ENCODE measurements around the gene SLC35A5. TPM values are rescaled to one million over a fixed set of nuclear protein-coding genes. Genes with fewer than 3 reads are reported as not detected.

SLC35A5 gene
- total RNA-seq, 1 experiment from 2014 or later = 19.1 TPM

DNA sequence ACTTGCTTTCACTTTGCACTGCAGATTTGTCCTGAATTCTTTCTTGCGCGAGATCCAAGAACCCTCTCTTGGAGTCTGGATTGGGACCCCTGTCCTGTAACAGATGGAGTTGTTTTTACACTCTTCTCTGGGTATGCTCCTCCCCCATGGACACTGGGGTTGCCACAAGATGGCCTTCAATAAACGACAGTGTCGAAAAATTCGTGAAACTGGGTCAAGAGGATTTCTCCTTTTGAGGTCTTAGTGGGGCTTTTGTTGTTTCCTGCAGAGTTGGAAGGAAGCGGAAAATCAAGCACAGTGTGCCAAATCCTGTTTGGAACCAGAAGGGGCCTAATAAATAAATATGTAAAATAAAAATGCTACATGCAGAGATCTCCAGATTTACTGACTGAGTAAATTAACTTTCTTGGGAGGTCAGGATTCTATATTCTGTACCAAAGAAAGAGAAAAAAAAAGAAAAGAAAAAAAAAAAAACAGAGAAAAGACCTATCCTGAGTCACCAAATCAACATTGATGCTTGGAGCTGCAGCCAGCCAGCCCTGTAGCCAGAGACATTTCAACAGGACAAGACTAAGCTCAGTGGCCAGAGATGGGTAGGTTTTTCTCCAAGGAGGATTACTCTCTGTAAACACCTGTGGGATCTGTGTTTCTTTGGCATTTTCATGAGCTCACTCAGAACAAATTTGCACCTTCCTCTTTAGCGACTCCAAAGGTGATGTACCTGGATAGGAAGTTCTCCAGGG, 54.3 kb downstream of the SLC35A5 start:
- no TSS peak for BruUV-seq (replicated peaks)
- Mint-ChIP-seq H3K36me3 (ENCODE audit: insufficient read depth, unreplicated experiment) (no peaks in the 10 kb centered on the region), H3K27ac (ENCODE audit: unreplicated experiment) (no peak overlapping the region), H3K4me3 (ENCODE audit: unreplicated experiment) (no peak overlapping the region), H3K27me3 (ENCODE audit: insufficient read depth, unreplicated experiment) (no peaks in the 10 kb centered on the region), H3K4me1 (ENCODE audit: low read depth, unreplicated experiment) (no peaks in the 10 kb centered on the region), H3K9me3 (ENCODE audit: unreplicated experiment) (no peaks in the 10 kb centered on the region)
- intact Hi-C loops (cut with micrococcal nuclease; ENCODE audit: unreplicated experiment) = no loop called here
- TF ChIP-seq CTCF (IDR thresholded peaks at IDR 0.05; ENCODE audit: insufficient read depth in 1 of 2, low read depth in 1 of 2, low read length in 1 of 2, severe bottlenecking in 1 of 2, unreplicated experiment in 1 of 2) = no peak
- Histone ChIP-seq H3K27me3 (replicated peaks; ENCODE audit: control insufficient read depth, insufficient read depth, low read length) (no peaks in the 10 kb centered on the region), H3K36me3 (ENCODE audit: control insufficient read depth, insufficient read depth, low read length) (0 out of 2 replicates have a peak, but pooled peaks cover under 1% of the 10 kb centered on the region), H3K9me3 (no peaks in the 10 kb centered on the region), H3K4me1 (no peaks in the 10 kb centered on the region), H3K4me3 (ENCODE audit: low read depth, low read length) (no peak overlapping the region)
- CTCF ChIA-PET = no interaction called here
- POLR2A ChIA-PET = interaction anchor here (0.5 kb wide), 1 partner anchor 375 kb away, joined by 3 read pairs; the partner anchor contains the start of gene GTPBP8
- DNase-seq = no peak

- no peak overlapping the region for H3K27ac Mint-ChIP-seq (ENCODE audit: unreplicated experiment)
- no TSS peak for BruUV-seq (replicated peaks)
- POLR2A ChIA-PET = no interaction called here
Measured at GRCh38 chr3:112617285-112617684, 55.4 kb downstream of the SLC35A5 start.

GRCh38 chr3:112619295-112619694, 57.5 kb downstream of the SLC35A5 start:
- H3K4me3 ChIP-seq (ENCODE audit: low read depth, low read length) = no peak overlapping the region
- intact Hi-C loops (cut with micrococcal nuclease; ENCODE audit: unreplicated experiment) = no loop called here
- H3K36me3 ChIP-seq (ENCODE audit: control insufficient read depth, insufficient read depth, low read length) = 0 out of 2 replicates have a peak, but pooled peaks cover 2% of the 10 kb centered on the region
- DNase-seq = no peak
- H3K27me3 Mint-ChIP-seq (ENCODE audit: insufficient read depth, unreplicated experiment) = no peaks in the 10 kb centered on the region
- TF ChIP-seq CTCF (IDR thresholded peaks at IDR 0.05; ENCODE audit: insufficient read depth in 1 of 2, low read depth in 1 of 2, low read length in 1 of 2, severe bottlenecking in 1 of 2, unreplicated experiment in 1 of 2) = no peak
- ChIA-PET CTCF (no interaction called here), POLR2A (no interaction called here)
- no TSS peak for BruUV-seq (replicated peaks)
- peaks cover 15% of the 10 kb centered on the region for H3K4me1 ChIP-seq
- no peaks in the 10 kb centered on the region for H3K9me3 ChIP-seq
- no peak overlapping the region for H3K27ac Mint-ChIP-seq (ENCODE audit: unreplicated experiment)
- peaks cover 12% of the 10 kb centered on the region for H3K4me1 Mint-ChIP-seq (ENCODE audit: low read depth, unreplicated experiment)
- H3K9me3 Mint-ChIP-seq (ENCODE audit: unreplicated experiment) = no peaks in the 10 kb centered on the region
- H3K36me3 Mint-ChIP-seq (ENCODE audit: insufficient read depth, unreplicated experiment) = no peaks in the 10 kb centered on the region
- H3K4me3 Mint-ChIP-seq (ENCODE audit: unreplicated experiment) = no peak overlapping the region
- no peaks in the 10 kb centered on the region for H3K27me3 ChIP-seq (replicated peaks; ENCODE audit: control insufficient read depth, insufficient read depth, low read length)

More at GRCh38 chr3:112617285-112617684, 55.4 kb downstream of the SLC35A5 start:
- TF ChIP-seq CTCF (IDR thresholded peaks at IDR 0.05; ENCODE audit: insufficient read depth in 1 of 2, low read depth in 1 of 2, low read length in 1 of 2, severe bottlenecking in 1 of 2, unreplicated experiment in 1 of 2) = no peak
- no peaks in the 10 kb centered on the region for H3K27me3 Mint-ChIP-seq (ENCODE audit: insufficient read depth, unreplicated experiment)
- Histone ChIP-seq H3K36me3 (ENCODE audit: control insufficient read depth, insufficient read depth, low read length) (0 out of 2 replicates have a peak, but pooled peaks cover 2% of the 10 kb centered on the region), H3K27me3 (replicated peaks; ENCODE audit: control insufficient read depth, insufficient read depth, low read length) (no peaks in the 10 kb centered on the region), H3K4me3 (ENCODE audit: low read depth, low read length) (no peak overlapping the region), H3K4me1 (no peaks in the 10 kb centered on the region), H3K9me3 (no peaks in the 10 kb centered on the region)
- intact Hi-C loops (cut with micrococcal nuclease; ENCODE audit: unreplicated experiment) = no loop called here
- no peaks in the 10 kb centered on the region for H3K9me3 Mint-ChIP-seq (ENCODE audit: unreplicated experiment)
- CTCF ChIA-PET = no interaction called here
- H3K36me3 Mint-ChIP-seq (ENCODE audit: insufficient read depth, unreplicated experiment) = no peaks in the 10 kb centered on the region
- no peaks in the 10 kb centered on the region for H3K4me1 Mint-ChIP-seq (ENCODE audit: low read depth, unreplicated experiment)
- H3K4me3 Mint-ChIP-seq (ENCODE audit: unreplicated experiment) = no peak overlapping the region
- DNase-seq = no peak

Measured in Caco-2 (cell line).